Activated T-cell treated with anti-CD3 and anti-CD28 coated beads, Interleukin-2, amount 50 U/mL, for 48 hours (primary cell): ENCODE measurements around the gene HEG1.

Source experiments
- DNase-seq, 2 experiments: peaks; one replicate each; pipeline ENCODE4 v3.0.0-alpha.2; 2020

HEG1 gene

GRCh38 chr3:125068265-125068664 is 12.5 kb upstream of the HEG1 start:
- no peak for DNase-seq

- DNase-seq = no peak
Measured at GRCh38 chr3:125067225-125067624, 11.4 kb upstream of the HEG1 start.

DNA sequence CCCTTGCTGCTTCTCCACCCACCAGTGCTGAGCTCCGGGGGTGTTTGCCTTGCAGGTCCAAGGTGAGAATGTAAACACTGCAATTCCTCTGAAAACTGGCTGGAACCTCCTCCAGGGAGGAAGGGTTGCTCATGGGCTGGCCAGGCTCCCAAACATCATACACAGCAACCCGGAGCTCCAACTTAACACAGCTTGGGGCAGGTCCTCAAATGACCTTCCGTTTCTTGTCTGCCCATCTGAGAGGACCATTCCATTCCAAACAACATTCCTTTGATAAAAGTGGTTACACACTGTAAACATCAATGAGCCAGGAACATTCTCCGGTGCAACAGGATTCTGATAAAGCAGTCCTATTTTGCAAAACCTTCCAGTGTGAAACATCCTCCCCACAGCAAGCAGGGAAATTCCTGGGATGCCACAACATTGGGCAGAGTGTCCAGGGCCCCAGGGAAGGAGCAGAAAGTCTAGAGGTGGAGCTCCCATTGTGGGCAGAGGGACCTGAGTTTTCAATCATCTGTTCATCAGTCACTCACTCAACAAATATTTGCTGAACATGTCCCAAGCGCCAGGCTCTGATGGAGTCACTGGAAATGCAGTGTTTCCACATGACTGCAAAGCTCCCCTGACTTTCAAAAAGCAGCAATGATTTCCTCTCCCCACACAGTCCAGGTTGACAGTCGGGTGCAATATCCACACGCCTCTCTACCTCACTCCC is 7.3 kb upstream of the HEG1 start:
- DNase-seq = no peak

DNA sequence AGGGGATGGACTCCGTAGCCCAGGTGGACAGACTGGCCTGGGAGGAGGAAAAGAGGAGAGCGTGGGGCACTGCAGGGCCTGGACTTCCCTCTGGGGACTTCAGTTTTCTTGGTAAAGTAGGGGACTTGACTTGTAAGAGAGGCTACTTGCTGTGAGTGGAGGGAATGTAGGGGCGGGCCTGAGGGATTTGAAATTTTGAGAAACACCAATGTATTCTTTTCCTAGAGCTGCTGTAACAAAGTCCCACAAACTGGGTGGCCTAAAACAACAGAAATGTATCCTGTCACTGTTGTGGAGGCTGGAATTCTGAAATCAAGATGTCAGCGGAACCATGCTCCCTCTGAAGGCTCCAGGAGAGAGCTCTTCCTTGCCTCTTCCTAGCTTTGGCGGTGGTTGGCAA is 5.8 kb upstream of the HEG1 start:
- DNase-seq = no peak

DNA sequence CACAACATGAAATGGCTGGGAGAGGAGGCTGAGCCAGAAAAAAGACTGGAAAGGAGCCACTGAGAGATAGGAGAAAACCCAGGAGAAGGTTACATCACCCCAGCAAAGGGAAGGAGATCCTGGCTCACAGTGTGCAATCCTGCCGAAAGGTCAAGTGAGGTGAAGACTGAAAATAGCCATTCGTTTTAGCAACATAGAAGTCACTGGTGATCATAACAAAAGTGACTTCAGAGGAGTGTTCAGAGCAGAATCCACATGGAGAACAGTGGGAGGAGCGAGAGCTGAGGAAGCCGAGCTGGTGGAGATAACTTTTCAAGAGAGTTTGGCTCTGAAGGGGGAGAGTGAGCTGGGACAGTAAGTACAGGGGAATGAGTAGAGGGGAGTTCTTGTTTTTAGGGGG is 5.4 kb upstream of the HEG1 start:
- no peak for DNase-seq

- DNase-seq = no peak
Measured at GRCh38 chr3:125059488-125060245, 3.9 kb upstream of the HEG1 start.

DNA sequence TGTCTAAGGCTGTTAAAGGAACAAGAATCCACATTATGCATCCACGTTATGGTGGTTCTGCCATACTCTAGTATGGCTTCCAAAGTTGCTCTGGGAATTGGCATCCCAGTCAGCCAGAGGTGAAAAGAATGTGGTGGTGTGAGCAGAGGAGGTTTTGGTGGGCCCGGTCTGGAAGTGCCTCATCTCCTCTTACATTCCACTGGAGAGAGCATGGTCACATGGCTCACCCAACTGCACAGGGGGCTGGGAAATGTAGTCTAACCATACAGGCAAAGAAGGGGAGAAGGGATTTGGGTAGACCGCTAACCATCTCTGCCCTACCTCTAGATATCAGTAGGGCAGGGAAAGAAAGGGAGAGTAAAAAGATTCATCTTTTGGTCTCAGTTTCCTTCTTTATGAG is 3.2 kb upstream of the HEG1 start:
- DNase-seq = no peak

DNA sequence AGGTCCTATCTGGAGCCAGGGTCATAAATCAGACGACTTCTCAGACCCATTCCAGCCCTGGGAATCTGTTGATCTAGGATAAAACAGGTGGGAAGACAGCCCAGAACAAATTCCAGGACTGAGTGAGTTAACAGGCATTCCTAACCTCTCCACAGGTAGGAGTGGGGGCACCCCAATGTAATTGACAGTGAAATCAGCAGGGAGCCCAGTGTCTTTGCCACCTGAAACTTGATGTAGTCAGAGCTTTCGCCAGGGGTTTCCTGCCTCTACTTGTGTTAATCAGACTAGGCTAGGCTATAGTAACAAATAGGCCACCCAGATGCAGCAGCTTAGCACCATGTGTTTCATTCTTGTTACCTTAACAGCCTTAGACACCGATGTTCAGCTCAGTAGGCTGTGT is 2.7 kb upstream of the HEG1 start:
- no peak for DNase-seq

DNA sequence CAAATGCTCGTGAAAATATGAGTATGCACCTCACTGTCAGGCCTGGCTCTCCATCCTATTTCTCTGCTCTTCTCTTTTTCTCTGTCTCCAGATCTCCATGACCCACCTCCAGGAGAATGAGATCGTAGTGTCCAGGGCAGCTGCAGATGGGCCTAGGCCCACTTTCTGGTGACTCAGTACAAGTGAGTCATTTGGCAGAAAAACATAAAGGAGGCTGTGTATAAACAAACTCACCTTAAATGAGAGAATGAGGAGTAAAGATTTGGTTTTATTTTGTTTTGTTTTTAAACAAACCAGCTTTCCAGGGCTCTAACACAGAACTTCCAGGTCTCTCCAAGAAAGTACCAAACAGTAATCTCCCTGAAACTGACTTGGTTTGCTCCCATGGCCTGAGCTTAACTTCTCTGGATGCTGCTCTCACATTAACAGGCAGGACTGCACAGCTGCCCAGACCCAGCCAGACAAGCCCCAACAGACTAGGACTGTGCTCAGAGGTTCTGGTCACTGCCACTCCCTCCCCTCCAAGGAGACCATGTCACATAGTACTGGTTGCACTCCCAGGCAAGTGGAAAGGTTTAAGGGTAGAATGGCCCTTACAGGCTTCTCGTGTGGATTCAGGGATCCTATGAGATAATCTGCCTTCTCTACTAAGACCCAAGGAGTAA is 1.5 kb upstream of the HEG1 start:
- DNase-seq = no peak

- DNase-seq = peak; percentile 42 to 51
Measured at GRCh38 chr3:125055331-125055912, 375 bp downstream of the HEG1 start.

DNA sequence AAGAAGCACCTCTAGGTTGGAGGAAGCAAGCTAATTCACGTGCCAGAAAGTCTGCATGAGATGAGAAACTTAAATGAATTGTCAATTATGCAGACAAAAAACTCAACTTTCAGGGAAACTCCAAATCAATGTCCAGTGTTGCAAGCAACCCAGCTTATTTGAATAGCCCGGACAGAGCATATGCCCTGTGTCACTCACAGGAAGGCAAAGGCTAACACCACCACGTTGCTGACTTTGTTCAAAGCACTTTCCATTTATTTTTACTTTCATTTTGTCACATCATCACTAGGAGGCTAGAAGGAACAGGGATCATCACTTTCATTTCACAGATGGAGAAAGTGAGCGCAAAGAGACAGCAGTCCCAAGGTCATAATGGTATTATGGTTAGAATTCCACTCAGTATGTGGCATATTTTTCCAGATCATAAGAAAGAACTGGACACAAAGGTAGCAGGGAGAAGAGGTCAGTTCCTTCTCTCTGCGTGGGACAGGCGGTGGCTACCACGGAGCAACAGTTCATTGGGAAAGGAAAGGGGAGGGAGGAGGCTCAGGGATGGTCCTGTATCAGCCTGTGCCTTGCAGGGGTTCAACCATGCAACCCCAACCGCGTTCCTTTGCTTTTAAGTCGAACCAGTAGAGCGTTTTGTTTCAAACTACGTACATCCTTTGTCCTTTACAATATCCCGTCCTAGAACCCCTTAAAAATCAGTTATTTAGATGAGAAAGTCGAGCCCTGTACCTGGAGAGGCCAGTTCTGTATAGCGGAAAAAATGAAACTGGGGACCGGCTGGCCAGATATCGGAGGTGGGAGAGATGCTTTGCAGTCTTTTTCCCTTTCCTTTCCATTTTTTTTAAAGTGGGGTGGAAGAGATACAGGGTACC is 1.1 kb downstream of the HEG1 start:
- peak; percentile 34 to 41 for DNase-seq

DNA sequence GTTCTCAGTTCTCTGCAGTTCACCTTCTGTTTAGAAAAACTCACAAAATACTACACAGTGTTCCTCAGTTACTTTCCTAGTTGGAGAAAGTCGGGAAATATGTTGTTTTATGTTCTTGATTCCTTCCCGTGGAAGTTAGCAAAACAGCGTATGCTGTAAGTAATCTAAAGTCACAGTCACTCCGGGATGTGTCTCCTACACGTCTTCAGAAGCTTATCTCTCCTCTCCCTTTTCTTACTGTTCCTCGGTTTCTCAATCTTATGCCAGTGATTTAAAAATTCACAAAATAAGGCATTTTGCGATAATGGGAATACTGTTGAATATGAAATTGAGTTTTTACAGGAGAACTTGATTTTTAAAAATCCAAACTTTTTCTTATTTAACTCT is 1.7 kb downstream of the HEG1 start:
- no peak for DNase-seq

DNA sequence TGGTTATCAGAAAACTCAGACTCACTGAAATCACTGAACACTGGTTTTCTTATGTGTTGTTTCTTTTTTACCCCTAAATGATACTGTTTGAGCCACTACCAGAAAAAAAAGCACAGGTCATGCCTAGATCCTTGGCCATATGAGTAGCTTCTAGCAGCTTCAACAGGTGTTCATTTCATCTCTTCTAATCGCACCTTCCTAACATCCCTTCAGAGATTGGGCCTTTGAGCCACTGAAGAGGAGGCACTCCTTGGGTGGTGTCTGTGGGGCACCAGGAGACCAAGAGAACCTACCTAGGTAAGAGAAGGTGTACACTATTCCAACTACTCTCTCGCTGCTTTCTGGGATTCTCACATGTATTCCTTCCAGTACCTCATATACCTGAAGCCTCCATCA is 2.5 kb downstream of the HEG1 start:
- no peak for DNase-seq

- no peak for DNase-seq
Measured at GRCh38 chr3:125052624-125053303, 3.0 kb downstream of the HEG1 start.

- DNase-seq = peak; percentile 71 to 76
Measured at GRCh38 chr3:125051715-125052581, 3.8 kb downstream of the HEG1 start.

GRCh38 chr3:125051205-125051604 is 4.6 kb downstream of the HEG1 start:
- no peak for DNase-seq

GRCh38 chr3:125050488-125051090 is 5.2 kb downstream of the HEG1 start:
- no peak for DNase-seq

- DNase-seq = no peak
Measured at GRCh38 chr3:125048282-125048681, 7.5 kb downstream of the HEG1 start.

DNA sequence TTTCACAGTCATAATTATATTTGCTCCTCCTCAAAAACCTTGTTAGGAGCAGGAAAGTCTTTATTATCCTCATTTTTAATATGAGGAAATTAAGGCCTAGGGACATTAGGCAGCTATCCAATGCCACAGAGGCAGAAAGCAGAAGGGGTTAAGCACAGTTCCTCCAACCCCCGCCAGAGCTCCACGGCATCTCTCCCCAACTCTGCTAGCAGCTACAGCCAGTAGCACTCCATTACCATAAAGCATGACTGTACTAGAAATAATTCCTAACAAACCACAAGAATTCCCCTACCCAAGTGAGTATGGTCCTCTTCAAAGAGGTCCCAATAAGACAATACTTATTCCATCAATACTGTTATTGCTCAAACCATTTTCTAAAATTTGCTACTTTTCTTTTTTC is 9.8 kb downstream of the HEG1 start:
- DNase-seq = no peak

DNA sequence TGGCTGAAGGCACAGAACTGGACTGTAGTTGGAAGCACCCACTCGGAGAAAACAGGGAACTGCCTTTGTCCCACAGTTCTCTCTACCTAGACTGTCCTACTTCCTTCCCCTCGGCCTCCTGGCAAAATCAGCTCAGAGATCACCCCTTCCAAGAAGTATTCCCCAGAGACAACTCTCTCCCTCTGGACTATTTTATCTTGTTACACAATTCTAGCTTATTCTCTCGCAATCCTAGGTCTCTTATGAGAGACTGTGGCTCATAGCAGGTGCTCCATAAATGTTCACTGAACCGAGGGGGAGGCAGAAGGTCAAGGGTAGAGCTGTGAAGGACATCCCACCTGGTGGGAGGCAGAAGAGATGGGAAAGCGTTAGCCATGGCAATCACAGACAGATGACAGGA is 10.6 kb downstream of the HEG1 start:
- no peak for DNase-seq
